Measurements from ENCODE around the gene FCER1G. TPM values are rescaled to one million over a fixed set of nuclear protein-coding genes. Genes with fewer than 3 reads are reported as not detected.
A peak's percentile ranks its signal among the peaks of the same experiment; 100 is the strongest.

The FCER1G gene
- total and polyA plus RNA-seq, 9 of the 15 experiments (the other 6 are each of a cell fraction or from before 2014, with no cell fraction given): 0.15 to 0.69 (median 0.31) TPM; not detected in 2

DNA sequence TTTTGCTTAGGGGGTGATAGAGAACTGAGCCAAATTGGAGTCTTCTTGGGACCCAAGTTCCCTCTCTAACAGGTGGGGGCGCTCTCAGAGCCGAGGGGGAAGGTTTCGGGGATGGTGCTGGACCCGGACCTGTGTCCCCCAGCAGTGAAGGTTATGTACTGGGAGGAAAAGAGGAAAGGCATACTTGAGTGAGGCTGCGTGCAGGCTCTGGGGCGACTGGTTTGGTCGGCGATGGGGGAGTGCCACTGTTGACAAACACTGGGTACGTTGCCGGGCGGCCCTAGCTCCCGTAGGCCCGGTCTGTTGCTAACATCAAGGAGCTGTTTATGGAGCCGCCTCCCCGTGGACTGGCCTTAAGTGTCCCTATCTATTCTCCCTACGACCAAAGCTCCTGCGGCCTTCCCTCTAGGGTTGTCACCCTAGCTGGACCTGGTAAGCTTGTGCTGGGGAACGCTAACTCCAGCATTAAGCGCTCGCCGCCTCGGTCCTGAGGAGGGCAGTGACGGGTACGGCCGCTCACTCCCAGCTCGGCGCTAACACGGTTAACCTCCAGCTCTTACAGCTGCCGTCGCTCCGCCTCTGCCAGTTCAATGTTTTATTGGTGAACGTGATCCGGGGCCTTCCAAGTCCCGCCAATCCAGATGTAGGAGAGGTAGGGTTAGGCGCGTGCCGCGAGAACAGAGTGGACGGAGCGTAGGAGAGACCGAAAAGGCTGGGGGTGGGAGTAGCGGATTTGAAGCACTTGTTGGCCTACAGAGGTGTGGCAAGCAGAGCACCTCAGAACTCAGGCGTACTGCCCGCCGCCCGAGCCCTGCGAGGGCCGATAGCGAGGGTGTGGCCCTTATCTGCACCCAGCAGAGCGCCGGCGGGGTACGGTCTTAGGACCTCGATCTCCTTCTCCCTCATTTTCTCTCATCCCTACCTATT, 49.1 kb upstream of the FCER1G start, which contains the start of gene PPOX (continued):
- TF ChIP-seq HDAC3 (IDR thresholded peaks at IDR 0.05; ENCODE audit: borderline replicate concordance, partially characterized antibody): peak; percentile 91
- no peak for TF ChIP-seq STAT5B (CRISPR knock-in tag; IDR thresholded peaks at IDR 0.05)
- TF ChIP-seq ZNF76 (CRISPR knock-in tag; IDR thresholded peaks at IDR 0.05; ENCODE audit: borderline replicate concordance): no peak
- TF ChIP-seq, protein P1, sequence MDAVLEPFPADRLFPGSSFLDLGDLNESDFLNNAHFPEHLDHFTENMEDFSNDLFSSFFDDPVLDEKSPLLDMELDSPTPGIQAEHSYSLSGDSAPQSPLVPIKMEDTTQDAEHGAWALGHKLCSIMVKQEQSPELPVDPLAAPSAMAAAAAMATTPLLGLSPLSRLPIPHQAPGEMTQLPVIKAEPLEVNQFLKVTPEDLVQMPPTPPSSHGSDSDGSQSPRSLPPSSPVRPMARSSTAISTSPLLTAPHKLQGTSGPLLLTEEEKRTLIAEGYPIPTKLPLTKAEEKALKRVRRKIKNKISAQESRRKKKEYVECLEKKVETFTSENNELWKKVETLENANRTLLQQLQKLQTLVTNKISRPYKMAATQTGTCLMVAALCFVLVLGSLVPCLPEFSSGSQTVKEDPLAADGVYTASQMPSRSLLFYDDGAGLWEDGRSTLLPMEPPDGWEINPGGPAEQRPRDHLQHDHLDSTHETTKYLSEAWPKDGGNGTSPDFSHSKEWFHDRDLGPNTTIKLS (IDR thresholded peaks at IDR 0.05; ENCODE audit: borderline replicate concordance, low read depth): peak; percentile 81; the same call in 1 of the 2 replicates
- TF ChIP-seq ZBTB1 (CRISPR knock-in tag; IDR thresholded peaks at IDR 0.05; ENCODE audit: borderline replicate concordance, low read depth): 0 out of 2 replicates have a peak, but pooled peaks have one; percentile 21
- no peak for TF ChIP-seq HNRNPUL1 (IDR thresholded peaks at IDR 0.05; ENCODE audit: low read length)
- no peak for TF ChIP-seq GABPB2 (CRISPR knock-in tag; conservative IDR thresholded peaks at IDR 0.05)
- TF ChIP-seq NUFIP1 (IDR thresholded peaks at IDR 0.05; ENCODE audit: partially characterized antibody): no peak
- TF ChIP-seq FOS (IDR thresholded peaks at IDR 0.05; ENCODE audit: extremely low read depth, insufficient read length): peak; percentile 67
- TF ChIP-seq ETV1 (tag; conservative IDR thresholded peaks at IDR 0.05; ENCODE audit: low read depth): 0 out of 2 replicates have a peak, but pooled peaks have one; percentile 29
- TF ChIP-seq, protein P2, sequence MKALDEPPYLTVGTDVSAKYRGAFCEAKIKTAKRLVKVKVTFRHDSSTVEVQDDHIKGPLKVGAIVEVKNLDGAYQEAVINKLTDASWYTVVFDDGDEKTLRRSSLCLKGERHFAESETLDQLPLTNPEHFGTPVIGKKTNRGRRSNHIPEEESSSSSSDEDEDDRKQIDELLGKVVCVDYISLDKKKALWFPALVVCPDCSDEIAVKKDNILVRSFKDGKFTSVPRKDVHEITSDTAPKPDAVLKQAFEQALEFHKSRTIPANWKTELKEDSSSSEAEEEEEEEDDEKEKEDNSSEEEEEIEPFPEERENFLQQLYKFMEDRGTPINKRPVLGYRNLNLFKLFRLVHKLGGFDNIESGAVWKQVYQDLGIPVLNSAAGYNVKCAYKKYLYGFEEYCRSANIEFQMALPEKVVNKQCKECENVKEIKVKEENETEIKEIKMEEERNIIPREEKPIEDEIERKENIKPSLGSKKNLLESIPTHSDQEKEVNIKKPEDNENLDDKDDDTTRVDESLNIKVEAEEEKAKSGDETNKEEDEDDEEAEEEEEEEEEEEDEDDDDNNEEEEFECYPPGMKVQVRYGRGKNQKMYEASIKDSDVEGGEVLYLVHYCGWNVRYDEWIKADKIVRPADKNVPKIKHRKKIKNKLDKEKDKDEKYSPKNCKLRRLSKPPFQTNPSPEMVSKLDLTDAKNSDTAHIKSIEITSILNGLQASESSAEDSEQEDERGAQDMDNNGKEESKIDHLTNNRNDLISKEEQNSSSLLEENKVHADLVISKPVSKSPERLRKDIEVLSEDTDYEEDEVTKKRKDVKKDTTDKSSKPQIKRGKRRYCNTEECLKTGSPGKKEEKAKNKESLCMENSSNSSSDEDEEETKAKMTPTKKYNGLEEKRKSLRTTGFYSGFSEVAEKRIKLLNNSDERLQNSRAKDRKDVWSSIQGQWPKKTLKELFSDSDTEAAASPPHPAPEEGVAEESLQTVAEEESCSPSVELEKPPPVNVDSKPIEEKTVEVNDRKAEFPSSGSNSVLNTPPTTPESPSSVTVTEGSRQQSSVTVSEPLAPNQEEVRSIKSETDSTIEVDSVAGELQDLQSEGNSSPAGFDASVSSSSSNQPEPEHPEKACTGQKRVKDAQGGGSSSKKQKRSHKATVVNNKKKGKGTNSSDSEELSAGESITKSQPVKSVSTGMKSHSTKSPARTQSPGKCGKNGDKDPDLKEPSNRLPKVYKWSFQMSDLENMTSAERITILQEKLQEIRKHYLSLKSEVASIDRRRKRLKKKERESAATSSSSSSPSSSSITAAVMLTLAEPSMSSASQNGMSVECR (CRISPR knock-in tag; IDR thresholded peaks at IDR 0.05): 0 out of 2 replicates have a peak, but pooled peaks have one; percentile 58
- TF ChIP-seq, protein P3, sequence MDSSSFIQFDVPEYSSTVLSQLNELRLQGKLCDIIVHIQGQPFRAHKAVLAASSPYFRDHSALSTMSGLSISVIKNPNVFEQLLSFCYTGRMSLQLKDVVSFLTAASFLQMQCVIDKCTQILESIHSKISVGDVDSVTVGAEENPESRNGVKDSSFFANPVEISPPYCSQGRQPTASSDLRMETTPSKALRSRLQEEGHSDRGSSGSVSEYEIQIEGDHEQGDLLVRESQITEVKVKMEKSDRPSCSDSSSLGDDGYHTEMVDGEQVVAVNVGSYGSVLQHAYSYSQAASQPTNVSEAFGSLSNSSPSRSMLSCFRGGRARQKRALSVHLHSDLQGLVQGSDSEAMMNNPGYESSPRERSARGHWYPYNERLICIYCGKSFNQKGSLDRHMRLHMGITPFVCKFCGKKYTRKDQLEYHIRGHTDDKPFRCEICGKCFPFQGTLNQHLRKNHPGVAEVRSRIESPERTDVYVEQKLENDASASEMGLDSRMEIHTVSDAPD (CRISPR knock-in tag; IDR thresholded peaks at IDR 0.05): no peak
- TF ChIP-seq BRD4 (IDR thresholded peaks at IDR 0.05): no peak; the same call in 1 of the 2 replicates
- TF ChIP-seq ZEB2 (IDR thresholded peaks at IDR 0.05): peak; percentile 87
- TF ChIP-seq, protein P4, sequence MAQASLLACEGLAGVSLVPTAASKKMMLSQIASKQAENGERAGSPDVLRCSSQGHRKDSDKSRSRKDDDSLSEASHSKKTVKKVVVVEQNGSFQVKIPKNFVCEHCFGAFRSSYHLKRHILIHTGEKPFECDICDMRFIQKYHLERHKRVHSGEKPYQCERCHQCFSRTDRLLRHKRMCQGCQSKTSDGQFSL (CRISPR knock-in tag; IDR thresholded peaks at IDR 0.05): peak; percentile 63; the same call in 1 of the 2 replicates
- TF ChIP-seq, protein P4 (tag; IDR thresholded peaks at IDR 0.05): peak in 1 of 2 experiments; percentile 45; a peak in 1 of 4 replicates
- no peak; the same call in 1 of the 2 replicates for TF ChIP-seq ZKSCAN8 (CRISPR knock-in tag; IDR thresholded peaks at IDR 0.05)
- TF ChIP-seq RB1 (IDR thresholded peaks at IDR 0.05; ENCODE audit: low read depth): peak; percentile 57
- no peak for TF ChIP-seq ZNF165 (CRISPR knock-in tag; IDR thresholded peaks at IDR 0.05; ENCODE audit: borderline replicate concordance)
